ENCODE data around the gene IRF2BP2. TPM values are rescaled to one million over a fixed set of nuclear protein-coding genes. Genes with fewer than 3 reads are reported as not detected.
A peak's percentile ranks its signal among the peaks of the same experiment; 100 is the strongest.

The IRF2BP2 gene
- total and polyA plus RNA-seq, 2 of the 13 experiments (the other 11 are each of a cell fraction or from before 2014, with no cell fraction given): 140 to 147 TPM

GRCh38 chr1:234611847-234612351, 1.9 kb upstream of the IRF2BP2 start (continued):
- TF ChIP-seq PHB2 (IDR thresholded peaks at IDR 0.05; ENCODE audit: partially characterized antibody) (no peak), ZBTB49 (CRISPR knock-in tag; IDR thresholded peaks at IDR 0.05; ENCODE audit: borderline replicate concordance) (no peak), ZNF790 (CRISPR knock-in tag; IDR thresholded peaks at IDR 0.05; ENCODE audit: borderline replicate concordance) (no peak), NR2C2 (CRISPR knock-in tag; IDR thresholded peaks at IDR 0.05; ENCODE audit: borderline replicate concordance) (no peak), TAF15 (IDR thresholded peaks at IDR 0.05; ENCODE audit: low read depth, low read length, poor library complexity, severe bottlenecking) (no peak), FUBP1 (CRISPR knock-in tag; IDR thresholded peaks at IDR 0.05; ENCODE audit: borderline replicate concordance) (no peak), NKX3-1 (CRISPR knock-in tag; IDR thresholded peaks at IDR 0.05) (no peak), ATF3 (CRISPR knock-in tag; IDR thresholded peaks at IDR 0.05) (peak; percentile 29; the same call in 1 of the 2 replicates), ZNF629 (CRISPR knock-in tag; conservative IDR thresholded peaks at IDR 0.05) (no peak), ZNF660 (CRISPR knock-in tag; IDR thresholded peaks at IDR 0.05; ENCODE audit: borderline replicate concordance, low read depth) (no peak), SIX1 (CRISPR knock-in tag; IDR thresholded peaks at IDR 0.05; ENCODE audit: borderline replicate concordance) (no peak), NR2F1 (CRISPR knock-in tag; IDR thresholded peaks at IDR 0.05) (0 out of 4 replicates have a peak, but pooled peaks of 1 of the 2 experiments have one; percentile 31), PRDM15 (CRISPR knock-in tag; IDR thresholded peaks at IDR 0.05) (no peak), YEATS2 (CRISPR knock-in tag; IDR thresholded peaks at IDR 0.05; ENCODE audit: borderline replicate concordance) (no peak), MATR3 (CRISPR knock-in tag; IDR thresholded peaks at IDR 0.05) (no peak), ZNF83 (CRISPR knock-in tag; IDR thresholded peaks at IDR 0.05; ENCODE audit: borderline replicate concordance) (no peak), ARNTL (CRISPR knock-in tag; IDR thresholded peaks at IDR 0.05) (no peak), RXRA (CRISPR knock-in tag; IDR thresholded peaks at IDR 0.05) (peak; percentile 45; the same call in 1 of the 2 replicates), MIER3 (CRISPR knock-in tag; IDR thresholded peaks at IDR 0.05; ENCODE audit: borderline replicate concordance) (no peak), ZNF562 (CRISPR knock-in tag; IDR thresholded peaks at IDR 0.05; ENCODE audit: borderline replicate concordance) (no peak), NFKBIZ (CRISPR knock-in tag; IDR thresholded peaks at IDR 0.05) (no peak), PCBP1 (IDR thresholded peaks at IDR 0.05; ENCODE audit: borderline replicate concordance, low read depth, low read length) (no peak), ZNF264 (CRISPR knock-in tag; IDR thresholded peaks at IDR 0.05) (no peak)

Data from HepG2 (cell line).